ENCODE measurements around the gene RALGAPA2.
A peak's percentile ranks its signal among the peaks of the same experiment; 100 is the strongest.

The RALGAPA2 gene

DNA sequence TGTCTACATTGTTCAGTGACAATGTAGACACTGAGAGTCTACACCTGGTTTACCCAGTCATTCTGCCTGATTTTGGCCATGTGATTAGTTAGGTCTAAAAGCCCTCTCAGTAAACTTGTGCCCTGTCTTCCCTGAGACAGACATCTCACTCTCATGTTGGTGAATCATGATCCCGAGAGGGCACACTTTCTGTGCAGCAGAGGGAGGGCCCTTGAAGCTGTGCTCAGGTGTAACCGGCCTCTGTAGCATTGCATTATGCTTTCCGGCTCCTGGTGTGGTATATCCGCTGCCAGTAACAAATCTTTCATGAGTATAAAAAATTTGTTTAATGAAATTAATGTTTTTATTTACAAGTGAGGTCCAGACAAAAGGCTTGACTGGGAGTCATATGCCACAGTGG lies 85.0 kb downstream of the RALGAPA2 start:
- DNase-seq, result no peak

DNA sequence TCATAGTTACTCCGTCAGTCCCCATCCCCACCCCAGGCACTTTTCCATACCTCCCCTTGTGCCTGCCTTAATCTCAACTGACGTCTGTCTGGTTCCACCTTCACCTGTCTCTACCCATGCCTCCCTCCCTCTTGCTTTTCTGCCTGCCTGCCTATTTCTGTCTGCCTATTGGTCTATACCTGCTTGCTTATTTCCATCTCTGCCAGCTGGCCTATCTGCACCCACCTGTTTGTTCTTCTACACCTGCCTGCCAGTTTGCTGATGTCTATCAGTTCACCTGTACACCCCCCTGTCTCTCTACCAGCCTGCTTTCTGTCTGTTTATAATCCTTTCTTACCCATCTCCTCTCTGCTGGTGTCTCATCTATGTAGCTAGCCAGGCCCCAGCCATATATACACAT lies 87.5 kb downstream of the RALGAPA2 start:
- DNase-seq, result no peak

- no peak for DNase-seq
Measured at GRCh38 chr20:20621195-20621594, 91.2 kb downstream of the RALGAPA2 start.

DNA sequence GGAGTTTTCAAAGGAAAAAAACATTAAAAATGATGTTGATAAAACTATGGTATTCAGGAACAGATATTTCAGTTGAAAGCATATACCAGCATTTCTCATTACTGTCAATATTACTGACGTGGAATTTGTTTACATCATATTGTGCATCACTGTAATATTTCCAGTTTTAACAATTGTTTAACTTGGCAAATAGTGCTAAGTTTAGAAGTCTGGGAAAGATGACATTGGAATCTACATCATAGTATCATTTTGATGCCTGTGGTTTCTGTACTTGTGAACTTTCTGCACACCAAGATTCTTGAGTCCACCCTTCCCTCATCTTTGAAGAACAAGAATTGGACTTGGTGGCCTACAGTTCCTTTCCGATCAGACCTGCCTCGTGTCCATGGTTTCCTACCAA lies 98.1 kb downstream of the RALGAPA2 start:
- no peak for DNase-seq

DNA sequence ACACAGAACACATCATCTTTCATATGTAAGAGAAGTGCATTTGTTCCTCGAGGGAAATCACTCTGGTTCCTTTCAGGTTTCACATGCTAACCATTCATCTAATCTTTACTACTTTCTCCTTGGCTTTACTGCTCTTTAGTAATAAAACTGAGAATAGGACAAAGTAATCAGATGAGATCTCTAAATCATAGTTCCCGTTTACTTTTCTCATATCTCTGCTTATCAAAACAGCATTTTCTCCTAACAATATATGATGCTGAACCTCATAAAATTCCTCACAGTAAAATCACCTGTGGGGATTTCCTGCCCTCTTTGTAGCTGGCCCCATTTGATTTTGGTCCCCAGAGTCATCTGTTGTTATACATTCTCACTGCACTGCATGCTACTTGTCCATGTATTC lies 100.2 kb downstream of the RALGAPA2 start:
- no peak for DNase-seq

GRCh38 chr20:20611167-20611566 lies 101.3 kb downstream of the RALGAPA2 start:
- DNase-seq, result peak in 1 of 2 experiments; percentile 7

DNA sequence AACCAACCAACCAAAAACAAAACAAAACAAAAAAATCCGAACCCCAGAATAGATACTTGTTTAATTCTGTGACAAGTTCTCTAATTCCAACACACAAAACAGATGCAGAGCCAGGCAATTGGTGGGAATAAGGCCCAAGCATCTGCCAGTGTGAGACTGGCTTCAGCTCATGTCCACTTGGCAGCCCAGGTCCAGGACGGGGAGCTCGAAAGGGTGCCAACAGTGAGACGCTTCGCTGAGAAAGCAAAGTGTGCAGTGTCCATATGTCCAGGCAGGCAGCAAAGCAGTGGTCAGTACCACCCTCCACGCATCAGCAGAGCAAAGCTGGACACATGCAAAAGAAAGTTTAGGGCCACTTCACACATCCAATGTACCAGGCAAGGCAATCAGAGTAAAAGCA lies 102.9 kb downstream of the RALGAPA2 start:
- no peak for DNase-seq

DNA sequence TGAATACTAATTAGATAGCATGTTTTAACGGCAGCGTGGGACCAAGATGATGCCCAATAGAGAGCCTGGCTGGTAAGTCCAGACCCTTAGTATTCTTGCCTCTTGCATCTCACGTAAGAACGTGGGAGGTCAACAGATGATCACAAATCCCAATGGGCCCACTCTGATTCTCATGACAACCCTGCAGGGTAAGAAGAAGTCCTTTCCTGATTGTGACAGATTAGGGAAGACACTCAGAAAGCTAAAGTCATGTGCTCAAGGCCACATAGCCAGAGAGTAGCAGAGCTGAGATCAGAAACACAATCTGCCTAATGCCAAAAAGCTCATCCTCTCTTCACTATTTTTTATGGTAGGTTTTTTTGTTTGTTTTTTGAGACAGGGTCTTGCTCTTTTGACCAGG lies 103.8 kb downstream of the RALGAPA2 start:
- no peak for DNase-seq

- DNase-seq, result no peak
Measured at GRCh38 chr20:20608041-20608440, 104.4 kb downstream of the RALGAPA2 start.

DNA sequence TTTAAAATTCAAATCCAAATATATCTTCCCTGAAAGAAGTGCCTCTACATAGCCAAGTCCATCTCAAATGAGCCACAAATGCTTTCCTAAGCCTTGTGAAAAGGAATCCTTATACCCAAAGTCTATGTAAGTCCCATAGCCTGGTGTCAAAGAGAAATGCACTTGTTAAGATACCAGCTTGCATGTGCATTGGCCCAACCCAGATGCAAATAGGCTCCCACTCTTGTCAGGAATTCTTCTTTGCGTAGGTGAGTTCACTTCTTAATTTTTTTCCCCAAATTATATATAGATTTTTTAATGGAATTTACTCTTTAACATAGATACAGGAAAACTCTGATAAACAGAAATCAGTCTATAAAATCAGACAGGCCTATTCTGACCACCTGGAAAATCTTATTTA lies 105.6 kb downstream of the RALGAPA2 start:
- DNase-seq, result no peak

DNA sequence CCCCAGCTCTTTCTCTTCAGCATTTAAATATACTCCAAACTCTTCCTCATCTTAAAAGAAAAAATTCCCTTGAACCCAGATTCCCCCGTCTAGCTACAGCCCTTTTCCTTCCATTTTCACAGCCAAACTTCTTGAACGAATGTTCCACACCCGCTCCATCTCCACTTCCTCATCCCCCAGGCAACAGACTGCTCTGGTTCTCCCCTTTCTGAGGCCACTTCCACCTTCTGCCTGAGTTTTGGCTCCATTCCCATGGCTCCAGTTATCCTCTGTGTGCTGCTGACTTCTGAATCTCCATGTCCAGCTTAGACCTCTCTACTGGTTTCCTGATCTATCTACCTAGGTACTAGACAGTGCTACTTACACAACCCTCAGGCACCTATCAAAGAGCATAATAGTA lies 106.4 kb downstream of the RALGAPA2 start:
- no peak for DNase-seq

GRCh38 chr20:20604907-20605306 lies 107.5 kb downstream of the RALGAPA2 start:
- DNase-seq, result no peak

GRCh38 chr20:20604357-20604756 lies 108.1 kb downstream of the RALGAPA2 start:
- no peak for DNase-seq

- DNase-seq, result peak; percentile 70 to 89
Measured at GRCh38 chr20:20603339-20603990, 109.0 kb downstream of the RALGAPA2 start.

- DNase-seq, result no peak
Measured at GRCh38 chr20:20597966-20598365, 114.5 kb downstream of the RALGAPA2 start.

GRCh38 chr20:20594171-20594530 lies 118.3 kb downstream of the RALGAPA2 start:
- peak; percentile 40 to 43 for DNase-seq

GRCh38 chr20:20593447-20594170 lies 118.8 kb downstream of the RALGAPA2 start:
- peak; percentile 89 to 96 for DNase-seq

GRCh38 chr20:20585146-20585545 lies 127.3 kb downstream of the RALGAPA2 start:
- no peak for DNase-seq

DNA sequence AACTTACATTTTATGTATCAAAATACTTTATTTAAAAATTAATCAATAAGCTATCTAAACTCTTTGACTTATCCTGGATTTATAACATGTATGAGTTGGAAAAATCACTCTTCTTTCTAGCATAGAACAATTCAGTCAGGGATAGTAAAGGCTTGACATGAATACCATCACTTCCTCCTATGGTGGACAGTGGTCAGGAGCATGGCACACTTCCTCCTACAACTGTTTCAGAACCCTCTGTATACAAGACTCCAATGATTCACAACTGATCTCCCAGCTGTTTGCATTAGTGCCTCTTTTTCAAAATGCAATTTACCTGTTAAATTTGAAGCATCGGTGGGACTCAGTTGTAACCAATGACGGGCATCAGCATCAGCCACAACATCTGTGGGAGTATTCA lies 129.7 kb downstream of the RALGAPA2 start:
- no peak for DNase-seq

- no peak for DNase-seq
Measured at GRCh38 chr20:20580139-20580538, 132.3 kb downstream of the RALGAPA2 start.

DNA sequence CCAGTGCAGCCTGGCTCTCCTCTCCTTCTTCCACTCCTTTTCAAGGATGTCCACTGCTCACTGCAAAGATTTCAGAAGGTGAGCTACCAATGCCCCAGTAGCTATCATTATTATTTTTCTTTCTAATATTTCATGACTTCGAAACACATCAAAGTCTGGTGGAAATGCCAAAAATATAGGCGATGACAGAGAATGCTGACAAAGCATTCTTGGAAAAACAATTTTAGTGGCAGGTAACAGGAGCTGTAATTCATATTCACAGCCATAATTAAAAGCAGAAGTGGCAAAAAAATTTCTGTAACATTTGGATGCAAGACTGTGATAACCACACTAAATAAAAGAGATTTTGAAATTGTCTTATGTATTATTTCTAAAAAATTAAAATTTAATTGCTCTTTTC lies 133.6 kb downstream of the RALGAPA2 start:
- no peak for DNase-seq

GRCh38 chr20:20573797-20574196 lies 138.6 kb downstream of the RALGAPA2 start:
- no peak for DNase-seq

DNA sequence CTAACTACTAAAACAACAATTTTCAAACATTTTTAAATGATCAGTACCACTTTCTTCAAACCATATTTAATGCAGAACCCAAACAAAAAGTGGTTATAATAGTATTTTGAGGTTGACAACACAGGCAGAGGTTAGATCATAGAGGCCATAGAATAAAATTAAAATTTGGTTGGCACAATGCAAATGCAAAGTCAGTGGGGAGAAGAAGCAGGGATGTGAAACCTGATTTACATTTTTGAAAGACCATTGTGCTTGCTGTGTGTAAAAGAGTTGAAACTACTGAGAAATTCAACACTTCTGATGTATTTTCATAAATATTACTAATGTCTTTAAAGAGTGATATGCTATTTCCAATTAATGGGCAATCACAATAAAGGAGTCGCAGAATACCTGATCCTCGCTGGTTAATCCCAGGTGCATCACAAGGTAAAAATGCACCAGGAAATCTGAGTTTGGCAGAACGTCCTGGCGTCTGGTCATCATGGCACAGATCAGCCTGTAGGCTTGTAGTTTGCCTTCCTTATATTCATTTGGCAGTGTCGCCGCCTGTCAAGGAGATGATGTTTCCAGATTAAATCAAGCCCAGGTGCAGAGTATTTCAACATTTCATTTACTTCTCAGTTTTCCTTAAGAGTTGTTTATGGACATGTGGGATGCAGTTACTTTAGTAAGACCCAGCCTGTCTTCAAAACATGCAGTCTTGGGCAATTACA lies 141.2 kb downstream of the RALGAPA2 start:
- no peak for DNase-seq

DNA sequence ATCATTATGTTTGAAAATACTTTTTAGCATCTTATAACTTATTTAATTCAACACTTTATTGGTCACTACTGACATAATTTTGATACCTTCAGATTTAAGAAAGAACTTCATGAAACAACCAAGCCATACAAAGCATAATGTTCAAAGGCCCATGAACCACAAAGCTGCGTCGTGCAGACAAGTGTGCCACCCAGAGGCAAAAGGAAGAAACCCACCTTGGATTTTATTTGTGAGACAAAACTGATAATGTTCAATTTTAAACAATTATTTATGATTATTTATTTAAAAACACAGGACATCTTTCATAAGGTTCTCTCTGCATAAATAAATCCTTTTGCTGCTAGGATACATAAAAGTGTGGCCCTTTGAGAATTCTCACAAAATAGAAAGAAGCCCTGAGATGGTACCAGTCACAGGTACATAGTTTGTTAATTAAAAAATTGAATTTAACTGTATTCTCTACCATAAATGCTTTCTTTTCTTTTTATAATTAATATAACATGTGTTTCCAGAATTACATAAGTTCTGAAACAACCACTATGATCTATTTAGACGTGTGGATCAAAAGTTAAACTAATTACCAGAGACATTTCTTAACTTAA lies 143.7 kb downstream of the RALGAPA2 start:
- peak; percentile 65 to 85 for DNase-seq

All from SHP77 (cell line).